PC-3 (cell line): ENCODE results near the gene OR5B21. TPM values are rescaled to one million over a fixed set of nuclear protein-coding genes. Genes with fewer than 3 reads are reported as not detected.
A peak's percentile ranks its signal among the peaks of the same experiment; 100 is the strongest.

Experiments used
- ATAC-seq: fragments of 200-7000 bp; cut with Tn5 transposase; 2 replicates; pipeline ENCODE4 v1.9.1; 2020; ENCODE audit warnings: mild to moderate bottlenecking, moderate library complexity
- BruUV-seq: library from RNA; stranded (reverse); fragments of 400-500 nt; replicated peaks from 2 replicates; lab custom pipeline; 2021; lab: Mats Ljungman, UMichigan
- CTCF ChIA-PET: fragments of 300-600 bp; sonication (Branson Sonifier 250); formaldehyde crosslinking; loops from one replicate; lab custom pipeline; 2022; ENCODE audit warnings: antibody characterized with exemption; lab: Charles Lee
- POLR2A ChIA-PET: fragments of 300-600 bp; sonication (Branson Sonifier 250); formaldehyde crosslinking; loops from one replicate; lab custom pipeline; 2022; ENCODE audit warnings: antibody characterized with exemption; ENCODE audit not compliant: unreplicated experiment; lab: Charles Lee
- DNase-seq: peaks from one replicate; pipeline ENCODE4 v3.0.0-alpha.2; 2015
- H2AFZ ChIP-seq: fragments of 300-600 bp; sonication (generic); 2 replicates; pipeline ENCODE4 v1.6.0; 2016; ENCODE audit warnings: antibody characterized with exemption, low read length
- H3F3A ChIP-seq: fragments of 300-600 bp; sonication (generic); one replicate; pipeline ENCODE4 v1.6.0; 2017; ENCODE audit warnings: antibody characterized with exemption, low read length, control low read depth, mild to moderate bottlenecking; ENCODE audit not compliant: unreplicated experiment
- H3K27ac ChIP-seq: fragments of 300-600 bp; sonication (generic); 2 replicates; pipeline ENCODE4 v1.5.1; 2016; ENCODE audit warnings: mild to moderate bottlenecking, low read length
- H3K27me3 ChIP-seq: fragments of 300-600 bp; sonication (generic); 2 replicates; pipeline ENCODE4 v1.6.1; 2016; ENCODE audit warnings: low read length, mixed read lengths
- H3K36me3 ChIP-seq: fragments of 300-600 bp; sonication (generic); 2 replicates; pipeline ENCODE4 v1.6.1; 2016; ENCODE audit warnings: low read depth, mixed run types, low read length, mixed read lengths
- H3K4me1 ChIP-seq: fragments of 300-600 bp; sonication (generic); 2 replicates; pipeline ENCODE4 v1.5.1; 2016; ENCODE audit warnings: low read length; ENCODE audit not compliant: insufficient read depth
- H3K4me2 ChIP-seq: fragments of 300-600 bp; sonication (generic); 2 replicates; pipeline ENCODE4 v1.6.0; 2016; ENCODE audit warnings: low read length
- H3K4me3 ChIP-seq: fragments of 300-600 bp; sonication (generic); 2 replicates; pipeline ENCODE4 v1.5.1; 2016; ENCODE audit warnings: mild to moderate bottlenecking, low read length, mixed read lengths
- H3K79me2 ChIP-seq: fragments of 300-600 bp; sonication (generic); 2 replicates; pipeline ENCODE4 v1.6.1; 2017; ENCODE audit warnings: low read length, mixed read lengths
- H3K9ac ChIP-seq: fragments of 300-600 bp; sonication (generic); 2 replicates; pipeline ENCODE4 v1.6.0; 2016; ENCODE audit warnings: mild to moderate bottlenecking, low read length
- H3K9me2 ChIP-seq: fragments of 300-600 bp; sonication (generic); replicated peaks from 2 replicates; pipeline ENCODE4 v1.6.1; 2016; ENCODE audit warnings: mixed run types, low read length, mixed read lengths
- H3K9me3 ChIP-seq: fragments of 300-600 bp; sonication (generic); 2 replicates; pipeline ENCODE4 v1.6.1; 2016; ENCODE audit warnings: low read length, mixed read lengths
- H4K20me1 ChIP-seq: fragments of 300-600 bp; sonication (generic); 2 replicates; pipeline ENCODE4 v1.6.1; 2016; ENCODE audit warnings: low read length, mixed read lengths
- CTCF ChIP-seq: fragments of 300-600 bp; sonication (generic); conservative IDR thresholded peaks from 2 replicates; pipeline ENCODE4 v1.5.1; 2017; ENCODE audit warnings: antibody characterized with exemption, low read depth, mild to moderate bottlenecking, low read length
- EZH2 ChIP-seq: fragments of 300-600 bp; sonication (generic); IDR thresholded peaks from one replicate; pipeline ENCODE4 v1.6.1; 2017; ENCODE audit warnings: antibody characterized with exemption, mild to moderate bottlenecking, low read length; ENCODE audit not compliant: unreplicated experiment
- EZH2phosphoT487 ChIP-seq: fragments of 300-600 bp; sonication (generic); IDR thresholded peaks from 2 replicates; pipeline ENCODE4 v1.6.1; 2018; ENCODE audit warnings: mild to moderate bottlenecking, antibody characterized with exemption, low read length, borderline replicate concordance
- intact Hi-C: fragments of 100-400 bp; cut with micrococcal nuclease; formaldehyde crosslinking; loops from 2 replicates; pipeline ENCODE4 v1.9.0; 2023
- total RNA-seq: library from RNA; depleted of rRNA; stranded (reverse); fragments of >200 nt; gene quantifications from 2 replicates; pipeline ENCODE4 v1.2.3, GENCODE V29; 2014

OR5B21 gene
- total RNA-seq, 1 experiment from 2014 or later, result not detected

- Histone ChIP-seq H3K9me3 (no peaks in the 10 kb centered on the region), H3K9ac (no peak overlapping the region), H3K4me2 (no peak overlapping the region), H4K20me1 (no peaks in the 10 kb centered on the region), H3K4me3 (no peak overlapping the region), H3K79me2 (no peaks in the 10 kb centered on the region), H3F3A (no peaks in the 10 kb centered on the region), H3K27ac (no peak overlapping the region), H3K27me3 (no peaks in the 10 kb centered on the region), H3K9me2 (no peaks in the 10 kb centered on the region), H3K36me3 (no peaks in the 10 kb centered on the region), H2AFZ (no peak overlapping the region), H3K4me1 (peaks cover 19% of the 10 kb centered on the region)
- DNase-seq (no peak), ATAC-seq (no peak)
- ChIA-PET CTCF (no interaction called here), POLR2A (interaction anchor here (0.6 kb wide), 1 partner anchor 165 kb away, joined by 3 read pairs; no protein-coding TSS in a partner anchor)
- intact Hi-C loops, result no loop called here
- no peak for TF ChIP-seq EZH2
- no peak for TF ChIP-seq CTCF
- no peak for TF ChIP-seq EZH2phosphoT487
- no TSS peak for BruUV-seq
Measured at GRCh38 chr11:58495906-58496305, 12.0 kb downstream of the OR5B21 start.

GRCh38 chr11:58494101-58494500 lies 13.8 kb downstream of the OR5B21 start:
- Histone ChIP-seq H3K4me1 (peaks cover 19% of the 10 kb centered on the region), H3K4me2 (peak overlapping the region; percentile 19), H2AFZ (no peak overlapping the region), H3K4me3 (no peak overlapping the region), H3K9me3 (no peaks in the 10 kb centered on the region), H4K20me1 (no peaks in the 10 kb centered on the region), H3K79me2 (no peaks in the 10 kb centered on the region), H3K27me3 (no peaks in the 10 kb centered on the region), H3K9ac (no peak overlapping the region), H3F3A (no peaks in the 10 kb centered on the region), H3K27ac (no peak overlapping the region), H3K9me2 (no peaks in the 10 kb centered on the region), H3K36me3 (no peaks in the 10 kb centered on the region)
- DNase-seq, result peak; percentile 22
- ChIA-PET CTCF (interaction anchor here (0.6 kb wide), 1 partner anchor 172 kb away, joined by 3 read pairs; no protein-coding TSS in a partner anchor), POLR2A (no interaction called here)
- no TSS peak for BruUV-seq
- intact Hi-C loops, result loop anchor here (1.0 kb wide), 1 partner anchor 100 kb away; no protein-coding TSS in a partner anchor
- TF ChIP-seq EZH2phosphoT487 (no peak), CTCF (no peak), EZH2 (no peak)
- peak; percentile 39 for ATAC-seq

- CTCF ChIA-PET, result interaction anchor here (0.6 kb wide), 1 partner anchor 172 kb away, joined by 3 read pairs; no protein-coding TSS in a partner anchor
- Histone ChIP-seq H3K79me2 (no peaks in the 10 kb centered on the region), H3K27me3 (no peaks in the 10 kb centered on the region), H3K36me3 (no peaks in the 10 kb centered on the region), H3K9me2 (no peaks in the 10 kb centered on the region), H3K4me2 (peak overlapping the region; percentile 19), H4K20me1 (no peaks in the 10 kb centered on the region), H3K27ac (no peak overlapping the region), H3F3A (no peaks in the 10 kb centered on the region), H3K9me3 (no peaks in the 10 kb centered on the region), H2AFZ (no peak overlapping the region), H3K4me3 (no peak overlapping the region), H3K9ac (no peak overlapping the region), H3K4me1 (peaks cover 19% of the 10 kb centered on the region)
- intact Hi-C loops, result loop anchor here (1.0 kb wide), 1 partner anchor 99 kb away; no protein-coding TSS in a partner anchor
- DNase-seq (peak; percentile 47), ATAC-seq (peak; percentile 66)
- no TSS peak for BruUV-seq
- POLR2A ChIA-PET, result no interaction called here
- TF ChIP-seq EZH2 (no peak), CTCF (no peak), EZH2phosphoT487 (no peak)
Measured at GRCh38 chr11:58493676-58494075, 14.2 kb downstream of the OR5B21 start.
